HG03571 (cell line): Measurements from ENCODE around the gene BMPR2.
"Not testable (repeated sequence)": the region's sequence is repeated elsewhere in the genome, so short reads cannot be mapped to it uniquely, and the experiment has no call there.

Experiments
- ATAC-seq: cut with Tn5 transposase; IDR thresholded peaks from one replicate; pipeline ENCODE4 v1.9.1; 2021; ENCODE audit not compliant: unreplicated experiment

Gene BMPR2

GRCh38 chr2:202378662-202379358, 2.7 kb downstream of the BMPR2 start:
- no peak for ATAC-seq

GRCh38 chr2:202382684-202383083, 6.6 kb downstream of the BMPR2 start:
- no peak for ATAC-seq

GRCh38 chr2:202386495-202386894, 10.4 kb downstream of the BMPR2 start:
- ATAC-seq, result not testable (repeated sequence)

- no peak for ATAC-seq
Measured at GRCh38 chr2:202387608-202388342, 11.6 kb downstream of the BMPR2 start.

- ATAC-seq, result no peak
Measured at GRCh38 chr2:202400941-202401340, 24.8 kb downstream of the BMPR2 start.

- ATAC-seq, result no peak
Measured at GRCh38 chr2:202405798-202406197, 29.7 kb downstream of the BMPR2 start.

GRCh38 chr2:202406445-202406978, 30.4 kb downstream of the BMPR2 start:
- ATAC-seq, result no peak

- ATAC-seq, result no peak
Measured at GRCh38 chr2:202408546-202409140, 32.5 kb downstream of the BMPR2 start.

- ATAC-seq, result no peak
Measured at GRCh38 chr2:202410092-202410491, 34.0 kb downstream of the BMPR2 start.

GRCh38 chr2:202411097-202411496, 35.0 kb downstream of the BMPR2 start:
- ATAC-seq, result no peak

GRCh38 chr2:202418027-202418426, 41.9 kb downstream of the BMPR2 start:
- ATAC-seq, result no peak

GRCh38 chr2:202418511-202418910, 42.4 kb downstream of the BMPR2 start:
- no peak for ATAC-seq

GRCh38 chr2:202423139-202423538, 47.0 kb downstream of the BMPR2 start:
- no peak for ATAC-seq

GRCh38 chr2:202425036-202425435, 48.9 kb downstream of the BMPR2 start:
- no peak for ATAC-seq

GRCh38 chr2:202426751-202427150, 50.6 kb downstream of the BMPR2 start:
- ATAC-seq, result no peak

- no peak for ATAC-seq
Measured at GRCh38 chr2:202429164-202429980, 53.2 kb downstream of the BMPR2 start.

- no peak for ATAC-seq
Measured at GRCh38 chr2:202432776-202433175, 56.6 kb downstream of the BMPR2 start.

GRCh38 chr2:202434472-202434871, 58.3 kb downstream of the BMPR2 start:
- no peak for ATAC-seq

GRCh38 chr2:202436626-202437025, 60.5 kb downstream of the BMPR2 start:
- ATAC-seq, result no peak

GRCh38 chr2:202440117-202440516, 64.0 kb downstream of the BMPR2 start:
- not testable (repeated sequence) for ATAC-seq

- ATAC-seq, result no peak
Measured at GRCh38 chr2:202442882-202443281, 66.8 kb downstream of the BMPR2 start.
